Measurements from ENCODE around the gene EFHD1.

Gene EFHD1

DNA sequence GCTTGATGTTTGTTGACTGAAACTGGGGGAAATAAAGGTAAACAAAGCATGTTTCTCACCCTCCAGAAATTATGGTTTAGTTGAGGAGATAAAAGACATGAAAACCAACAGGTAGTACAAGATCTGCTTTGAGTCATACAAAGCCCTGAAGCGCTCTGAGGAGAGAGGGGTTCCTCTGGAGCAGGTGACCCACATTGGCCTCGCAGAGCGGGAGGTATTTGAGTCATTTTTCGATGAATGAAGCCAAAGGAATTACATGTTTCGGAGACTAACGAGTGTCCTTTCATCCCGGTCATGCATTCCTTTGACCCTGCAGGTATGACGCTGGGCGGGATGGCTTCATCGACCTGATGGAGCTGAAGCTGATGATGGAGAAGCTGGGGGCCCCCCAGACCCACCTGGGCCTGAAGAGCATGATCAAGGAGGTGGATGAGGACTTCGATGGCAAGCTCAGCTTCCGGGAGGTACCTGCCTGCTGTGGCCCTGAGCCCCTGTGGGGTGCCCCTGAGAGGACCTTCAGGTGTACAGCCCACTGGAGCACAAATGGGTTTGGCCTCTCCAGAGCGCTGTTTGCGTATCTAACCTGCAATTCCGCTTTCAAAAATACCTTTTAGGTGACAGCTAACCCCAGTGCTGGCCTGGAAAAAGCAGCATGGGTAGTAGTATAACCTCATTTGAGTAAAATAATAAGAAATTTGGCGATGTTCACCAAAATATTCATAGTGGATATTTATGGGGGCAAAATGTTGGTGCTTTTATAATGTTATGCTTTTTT, 29.3 kb downstream of the EFHD1 start:
- no peaks in the 10 kb centered on the region for H3K9me2 ChIP-seq (replicated peaks; ENCODE audit: control insufficient read depth, low read length)
- H3K4me3 ChIP-seq (ENCODE audit: low read length): no peak overlapping the region
- no peaks in the 10 kb centered on the region for H4K20me1 ChIP-seq (ENCODE audit: control insufficient read depth, insufficient read depth, low read depth, low read length)
- peaks cover 6% of the 10 kb centered on the region; the same call in 1 of the 2 replicates for H3K27me3 ChIP-seq (ENCODE audit: control insufficient read depth, low read length)
- TF ChIP-seq, protein P1, sequence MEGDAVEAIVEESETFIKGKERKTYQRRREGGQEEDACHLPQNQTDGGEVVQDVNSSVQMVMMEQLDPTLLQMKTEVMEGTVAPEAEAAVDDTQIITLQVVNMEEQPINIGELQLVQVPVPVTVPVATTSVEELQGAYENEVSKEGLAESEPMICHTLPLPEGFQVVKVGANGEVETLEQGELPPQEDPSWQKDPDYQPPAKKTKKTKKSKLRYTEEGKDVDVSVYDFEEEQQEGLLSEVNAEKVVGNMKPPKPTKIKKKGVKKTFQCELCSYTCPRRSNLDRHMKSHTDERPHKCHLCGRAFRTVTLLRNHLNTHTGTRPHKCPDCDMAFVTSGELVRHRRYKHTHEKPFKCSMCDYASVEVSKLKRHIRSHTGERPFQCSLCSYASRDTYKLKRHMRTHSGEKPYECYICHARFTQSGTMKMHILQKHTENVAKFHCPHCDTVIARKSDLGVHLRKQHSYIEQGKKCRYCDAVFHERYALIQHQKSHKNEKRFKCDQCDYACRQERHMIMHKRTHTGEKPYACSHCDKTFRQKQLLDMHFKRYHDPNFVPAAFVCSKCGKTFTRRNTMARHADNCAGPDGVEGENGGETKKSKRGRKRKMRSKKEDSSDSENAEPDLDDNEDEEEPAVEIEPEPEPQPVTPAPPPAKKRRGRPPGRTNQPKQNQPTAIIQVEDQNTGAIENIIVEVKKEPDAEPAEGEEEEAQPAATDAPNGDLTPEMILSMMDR (IDR thresholded peaks at IDR 0.05; ENCODE audit: low read depth, low read length, poor library complexity, severe bottlenecking): no peak
- no peak for TF ChIP-seq EZH2phosphoT487 (IDR thresholded peaks at IDR 0.05; ENCODE audit: borderline replicate concordance, low read length)
- no peaks in the 10 kb centered on the region for H3K36me3 ChIP-seq (ENCODE audit: control insufficient read depth, low read length)
- H3K4me1 ChIP-seq (ENCODE audit: control insufficient read depth, low read length): no peaks in the 10 kb centered on the region
- no peaks in the 10 kb centered on the region for H3K9me3 ChIP-seq (ENCODE audit: control insufficient read depth, insufficient read depth, low read length)
- no peaks in the 10 kb centered on the region for H3F3A ChIP-seq (ENCODE audit: control insufficient read depth, insufficient read depth)
- H3K79me2 ChIP-seq (ENCODE audit: control insufficient read depth, low read length): no peaks in the 10 kb centered on the region
- H3K27ac ChIP-seq (ENCODE audit: low read depth, low read length): no peak overlapping the region
- H3K4me2 ChIP-seq (ENCODE audit: low read length): no peak overlapping the region

DNA sequence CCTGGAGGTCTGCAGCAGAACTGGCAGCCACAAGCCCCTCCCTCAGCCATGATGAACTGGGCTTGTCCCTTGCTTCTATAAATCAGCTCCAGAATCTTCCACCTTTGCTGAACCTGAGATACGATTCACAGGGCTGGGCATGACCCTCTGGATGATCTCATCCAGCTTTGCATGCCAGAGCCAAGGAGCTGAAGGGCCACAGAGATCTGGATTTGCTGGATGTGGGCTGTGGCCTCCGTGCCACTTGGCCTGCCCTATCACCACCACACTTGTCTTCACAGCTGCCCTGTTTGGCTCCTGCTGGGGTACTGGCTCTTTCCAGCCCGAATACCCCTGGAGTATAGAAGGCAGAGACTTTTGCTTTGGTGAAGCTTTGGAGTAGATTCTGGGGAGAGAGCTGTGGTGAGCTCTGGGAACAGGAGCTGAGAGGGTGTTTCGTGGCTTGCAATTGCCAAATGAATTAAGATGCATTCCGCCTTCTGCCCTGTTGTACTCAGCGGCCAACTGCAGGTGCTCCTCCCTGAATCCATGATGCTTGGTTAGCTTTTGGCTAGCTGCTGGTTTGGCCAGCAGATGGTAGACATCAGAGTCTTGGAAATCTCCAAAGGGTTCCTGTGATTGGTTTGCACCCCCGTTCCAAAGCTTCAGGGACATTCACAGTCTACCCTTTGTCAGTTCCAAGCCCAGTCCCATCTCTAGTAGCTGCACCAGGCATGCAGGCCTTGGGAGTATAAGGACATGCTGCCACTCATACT, 32.8 kb downstream of the EFHD1 start:
- Histone ChIP-seq H3K9me2 (replicated peaks; ENCODE audit: control insufficient read depth, low read length) (no peaks in the 10 kb centered on the region), H3K4me2 (ENCODE audit: low read length) (no peak overlapping the region), H3K9me3 (ENCODE audit: control insufficient read depth, insufficient read depth, low read length) (no peaks in the 10 kb centered on the region), H4K20me1 (ENCODE audit: control insufficient read depth, insufficient read depth, low read depth, low read length) (no peaks in the 10 kb centered on the region), H3K4me1 (ENCODE audit: control insufficient read depth, low read length) (no peaks in the 10 kb centered on the region), H3K27me3 (ENCODE audit: control insufficient read depth, low read length) (no peaks in the 10 kb centered on the region), H3F3A (ENCODE audit: control insufficient read depth, insufficient read depth) (no peaks in the 10 kb centered on the region), H3K27ac (ENCODE audit: low read depth, low read length) (no peak overlapping the region), H3K36me3 (ENCODE audit: control insufficient read depth, low read length) (no peaks in the 10 kb centered on the region), H3K4me3 (ENCODE audit: low read length) (no peak overlapping the region), H3K79me2 (ENCODE audit: control insufficient read depth, low read length) (no peaks in the 10 kb centered on the region)
- no peak for TF ChIP-seq EZH2phosphoT487 (IDR thresholded peaks at IDR 0.05; ENCODE audit: borderline replicate concordance, low read length)
- TF ChIP-seq, protein P1 (IDR thresholded peaks at IDR 0.05; ENCODE audit: low read depth, low read length, poor library complexity, severe bottlenecking): no peak

DNA sequence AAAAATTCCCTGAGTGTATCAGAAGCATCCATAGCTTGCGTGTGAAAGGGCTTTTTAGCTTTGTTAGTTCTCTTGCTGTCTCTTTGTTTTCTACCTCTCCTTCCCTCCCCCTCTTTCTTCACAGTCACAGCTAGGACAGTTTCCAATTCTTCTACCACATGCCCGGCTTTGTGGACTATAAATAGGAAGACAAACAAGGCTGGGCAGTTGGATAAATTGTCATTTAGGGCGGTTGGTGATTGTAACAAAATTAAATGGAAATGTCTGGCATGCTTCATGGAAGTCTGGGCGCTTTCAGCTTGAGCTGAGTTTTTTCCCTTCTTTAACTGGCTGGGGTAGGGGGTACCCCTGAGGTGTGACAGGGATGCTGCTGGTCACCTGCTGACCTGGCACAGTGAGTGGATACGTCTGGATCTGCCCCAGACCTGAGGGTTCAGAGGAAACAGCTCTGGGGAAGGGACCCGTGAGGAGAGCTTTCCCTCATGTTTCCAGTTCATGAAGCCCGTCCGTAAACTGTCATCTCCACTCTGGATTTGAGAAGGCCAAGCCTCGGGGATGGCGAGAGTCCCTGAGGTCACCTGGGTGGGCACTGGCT, 34.7 kb downstream of the EFHD1 start:
- H3K27me3 ChIP-seq (ENCODE audit: control insufficient read depth, low read length): peaks cover 4% of the 10 kb centered on the region
- no peak overlapping the region for H3K4me2 ChIP-seq (ENCODE audit: low read length)
- H3K4me1 ChIP-seq (ENCODE audit: control insufficient read depth, low read length): no peaks in the 10 kb centered on the region
- TF ChIP-seq, protein P1 (IDR thresholded peaks at IDR 0.05; ENCODE audit: low read depth, low read length, poor library complexity, severe bottlenecking): no peak
- no peak for TF ChIP-seq EZH2phosphoT487 (IDR thresholded peaks at IDR 0.05; ENCODE audit: borderline replicate concordance, low read length)
- no peaks in the 10 kb centered on the region for H3F3A ChIP-seq (ENCODE audit: control insufficient read depth, insufficient read depth)
- no peak overlapping the region for H3K4me3 ChIP-seq (ENCODE audit: low read length)
- H3K9me2 ChIP-seq (replicated peaks; ENCODE audit: control insufficient read depth, low read length): no peaks in the 10 kb centered on the region
- H3K27ac ChIP-seq (ENCODE audit: low read depth, low read length): no peak overlapping the region
- no peaks in the 10 kb centered on the region for H4K20me1 ChIP-seq (ENCODE audit: control insufficient read depth, insufficient read depth, low read depth, low read length)
- H3K36me3 ChIP-seq (ENCODE audit: control insufficient read depth, low read length): no peaks in the 10 kb centered on the region
- H3K79me2 ChIP-seq (ENCODE audit: control insufficient read depth, low read length): no peaks in the 10 kb centered on the region
- H3K9me3 ChIP-seq (ENCODE audit: control insufficient read depth, insufficient read depth, low read length): no peaks in the 10 kb centered on the region

Measured in DOHH2 (cell line).